OCI-M1 (cell line): Measurements from ENCODE around the gene RAET1E.
"Not testable (repeated sequence)": the region's sequence is repeated elsewhere in the genome, so short reads cannot be mapped to it uniquely, and the experiment has no call there.

Experiments used
- DNase-seq: peaks from one replicate; lab custom pipeline; 2025; lab: John Stamatoyannopoulos, UW

The RAET1E gene

GRCh38 chr6:149897855-149898744 lies at the start of gene RAET1E:
RAET1E (minus strand) TSS chr6:149898113; CDS start chr6:149890901, 7,212 bp downstream.
- DNase-seq = peak; percentile 43

DNA sequence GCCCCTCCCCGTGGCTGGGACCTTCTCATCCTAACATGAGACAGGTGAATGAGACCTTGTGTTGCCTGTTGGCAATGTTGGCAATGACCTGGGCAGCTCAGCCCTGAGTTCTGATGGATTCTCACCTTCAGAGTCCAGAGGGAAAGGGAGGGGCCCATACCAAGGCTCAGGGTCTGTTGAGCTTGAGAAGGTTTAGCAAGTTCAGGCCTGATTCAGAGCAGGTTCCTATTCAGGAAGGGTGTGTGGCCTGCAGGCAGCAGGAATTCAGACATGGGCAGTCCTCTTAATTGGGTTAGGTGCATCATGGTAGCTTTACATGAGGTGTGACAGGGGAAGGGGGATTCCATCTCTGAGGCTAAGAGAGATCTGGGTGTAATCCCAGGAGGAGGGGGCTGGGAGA lies 49.6 kb upstream of the RAET1E start:
- DNase-seq = not testable (repeated sequence)

- not testable (repeated sequence) for DNase-seq
These were observed 48.7 kb upstream of the RAET1E start for GRCh38 chr6:149946631-149947030.

DNA sequence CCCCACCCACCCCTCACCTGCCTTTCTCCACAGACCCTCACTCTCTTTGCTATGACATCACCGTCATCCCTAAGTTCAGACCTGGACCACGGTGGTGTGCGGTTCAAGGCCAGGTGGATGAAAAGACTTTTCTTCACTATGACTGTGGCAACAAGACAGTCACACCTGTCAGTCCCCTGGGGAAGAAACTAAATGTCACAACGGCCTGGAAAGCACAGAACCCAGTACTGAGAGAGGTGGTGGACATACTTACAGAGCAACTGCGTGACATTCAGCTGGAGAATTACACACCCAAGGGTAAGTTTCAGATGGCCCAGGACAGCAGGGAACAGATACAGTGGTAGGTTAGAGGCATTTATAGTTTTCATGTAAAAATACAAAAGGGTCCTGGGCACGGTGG lies 47.4 kb upstream of the RAET1E start:
- DNase-seq = not testable (repeated sequence)

DNA sequence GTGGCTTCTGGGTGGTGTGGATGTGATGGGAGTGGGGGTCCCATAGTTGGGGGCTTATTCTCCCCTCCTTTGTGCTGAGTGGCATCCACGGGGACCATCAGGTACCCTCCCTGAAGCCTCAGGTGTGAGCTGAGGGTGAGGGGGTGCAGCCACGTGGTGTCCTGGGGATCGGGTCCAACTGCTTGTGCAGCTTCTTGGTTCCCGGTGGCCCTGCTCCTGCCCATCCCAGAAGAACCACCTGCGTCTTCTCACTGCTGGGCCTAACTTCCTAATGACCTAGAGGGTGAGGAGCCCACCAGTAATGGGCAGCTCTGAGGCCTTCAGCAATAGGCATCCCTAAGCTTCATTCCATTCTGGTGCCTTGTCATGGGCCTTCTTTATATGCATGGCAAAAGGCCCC lies 45.4 kb upstream of the RAET1E start:
- DNase-seq = not testable (repeated sequence)

- DNase-seq = no peak
These were observed 44.5 kb upstream of the RAET1E start for GRCh38 chr6:149942461-149942829.

DNA sequence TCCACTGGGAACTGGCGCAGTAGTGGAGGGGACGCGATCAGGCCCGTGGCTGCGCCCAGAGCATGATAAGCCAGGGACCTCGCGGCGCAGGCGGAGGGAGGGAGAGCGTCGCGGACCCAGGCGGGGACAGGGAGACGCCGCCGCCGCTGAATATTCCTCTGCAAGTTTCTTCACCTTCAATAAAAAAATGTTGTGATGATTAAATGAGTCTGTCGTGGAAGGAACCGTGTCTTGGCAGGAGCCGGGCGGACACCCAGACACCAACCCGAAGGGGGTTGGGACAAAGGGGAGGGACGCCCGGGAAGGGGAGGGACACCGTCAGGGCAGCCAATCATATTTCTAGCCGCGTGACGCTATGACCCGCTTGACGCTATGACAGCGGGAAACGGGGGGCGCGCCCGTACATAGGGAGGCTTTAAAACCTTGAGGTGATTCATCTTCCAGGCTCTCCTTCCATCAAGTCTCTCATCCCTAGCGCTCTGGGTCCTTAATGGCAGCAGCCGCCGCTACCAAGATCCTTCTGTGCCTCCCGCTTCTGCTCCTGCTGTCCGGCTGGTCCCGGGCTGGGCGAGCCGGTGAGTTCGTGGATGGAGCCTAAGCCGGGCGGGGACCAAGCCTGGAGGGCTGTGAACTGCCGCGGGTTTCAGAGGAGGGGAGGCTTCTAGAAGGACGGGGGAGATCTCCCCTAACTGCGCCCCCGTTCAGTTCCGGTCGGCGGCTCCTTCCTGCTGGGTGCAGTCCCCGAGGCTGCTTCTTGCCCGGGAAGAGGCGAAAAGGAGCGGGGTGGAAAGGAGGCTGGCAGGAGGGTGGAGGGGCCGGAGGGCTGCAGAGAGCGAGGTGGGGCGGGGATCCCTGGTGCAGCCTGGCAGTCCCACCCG lies 43.9 kb upstream of the RAET1E start, which contains the start of gene ULBP2:
TSS of gene ULBP2 (plus strand) at position 432 of the 878 bp plus-strand sequence. CDS start at position 491, 59 bp downstream.
- peak; percentile 72 for DNase-seq

DNA sequence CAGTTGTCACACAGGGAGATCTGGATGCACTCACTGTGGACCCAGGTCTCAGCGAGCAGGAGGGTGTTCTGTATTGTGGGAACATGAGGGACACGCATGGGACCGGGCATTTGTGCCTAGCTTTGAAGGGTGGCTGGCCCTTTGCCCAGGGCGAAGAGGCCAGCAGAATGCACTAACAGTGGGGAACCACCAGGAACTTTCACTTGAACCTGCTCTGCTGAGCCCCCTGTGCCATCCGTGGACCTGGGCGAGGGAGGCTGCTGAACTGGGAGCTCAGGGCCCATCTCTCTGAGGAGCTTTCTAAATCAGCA lies 42.7 kb upstream of the RAET1E start:
- no peak for DNase-seq

- no peak for DNase-seq
These were observed 42.2 kb upstream of the RAET1E start for GRCh38 chr6:149939909-149940671.

DNA sequence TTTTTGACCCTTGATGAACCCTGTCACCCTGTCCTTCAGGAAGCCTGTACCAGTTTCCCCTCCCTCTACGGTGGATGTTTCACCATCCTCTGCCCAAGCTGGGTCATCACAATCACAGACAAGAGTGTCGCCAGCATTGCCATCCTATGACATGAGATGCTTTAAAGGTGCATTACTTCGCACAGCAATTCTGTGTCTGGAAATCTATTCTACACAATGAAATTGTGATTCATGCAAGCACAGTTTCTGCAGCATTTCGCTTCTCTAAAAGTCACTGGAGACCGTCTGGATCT lies 41.4 kb upstream of the RAET1E start:
- DNase-seq = no peak

DNA sequence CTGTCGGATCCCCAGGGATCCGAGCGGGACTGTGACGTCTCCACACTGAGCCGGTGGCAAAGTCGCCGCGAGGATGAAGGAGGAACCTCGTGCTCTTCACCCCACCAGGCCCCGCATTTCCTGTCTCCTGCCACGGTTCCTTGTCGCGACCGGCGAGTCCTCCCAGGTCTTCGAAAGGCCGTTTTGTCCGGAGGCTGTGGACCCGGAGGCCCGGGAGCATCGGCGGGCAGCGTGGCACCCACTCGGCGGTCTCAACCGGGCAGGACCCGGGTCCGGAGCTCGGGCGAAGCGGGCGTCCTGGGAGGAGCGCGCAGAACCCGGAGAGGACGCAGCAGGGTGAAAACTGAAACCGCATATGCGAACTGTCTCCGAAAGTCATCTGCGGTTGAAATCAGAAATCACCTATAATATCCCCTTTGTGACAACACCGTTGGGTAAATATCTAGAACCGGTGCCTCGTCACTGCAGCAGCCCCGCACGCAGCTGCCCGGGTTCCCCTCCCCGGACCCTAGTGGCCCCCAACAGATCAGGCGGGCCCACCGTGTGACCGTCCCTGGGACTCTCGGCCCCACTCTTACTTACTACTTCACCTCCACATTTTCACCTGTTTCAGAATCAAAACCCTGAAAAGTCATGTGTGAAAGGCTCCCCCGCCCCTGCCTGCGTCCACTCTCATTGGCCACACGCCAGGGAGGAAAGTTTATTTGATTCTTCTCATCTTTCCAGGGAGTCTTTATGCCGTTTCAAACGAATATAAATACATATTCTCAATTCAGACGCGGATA lies 40.9 kb upstream of the RAET1E start:
- DNase-seq = no peak

DNA sequence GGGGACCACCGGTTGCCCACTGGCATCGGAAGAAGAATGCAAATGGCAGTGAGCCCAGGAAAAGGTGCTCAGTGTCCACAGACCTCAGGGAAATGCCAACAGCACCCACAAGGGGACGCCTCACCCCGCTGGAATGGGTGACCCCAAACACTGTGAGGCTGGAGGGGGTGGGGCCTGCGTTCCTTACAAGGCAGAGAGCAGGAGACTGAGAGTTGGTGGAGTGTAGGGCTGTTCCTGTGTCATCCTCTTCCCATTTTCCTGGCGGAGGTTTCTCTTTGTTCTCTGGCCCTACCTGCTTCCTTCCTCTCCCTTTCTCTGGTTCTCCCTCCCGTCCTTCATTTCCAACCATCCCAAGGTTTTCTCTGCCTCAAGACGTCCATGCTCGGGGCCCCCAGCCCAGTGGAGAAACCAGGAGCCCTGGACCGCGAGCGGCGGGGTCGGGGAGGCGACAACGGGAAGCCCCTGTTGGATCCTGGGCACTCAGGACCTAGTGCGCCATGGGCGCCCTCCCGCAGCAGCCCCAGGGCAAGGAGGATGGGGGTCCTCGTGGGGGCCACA lies 40.2 kb upstream of the RAET1E start:
- DNase-seq = not testable (repeated sequence)

DNA sequence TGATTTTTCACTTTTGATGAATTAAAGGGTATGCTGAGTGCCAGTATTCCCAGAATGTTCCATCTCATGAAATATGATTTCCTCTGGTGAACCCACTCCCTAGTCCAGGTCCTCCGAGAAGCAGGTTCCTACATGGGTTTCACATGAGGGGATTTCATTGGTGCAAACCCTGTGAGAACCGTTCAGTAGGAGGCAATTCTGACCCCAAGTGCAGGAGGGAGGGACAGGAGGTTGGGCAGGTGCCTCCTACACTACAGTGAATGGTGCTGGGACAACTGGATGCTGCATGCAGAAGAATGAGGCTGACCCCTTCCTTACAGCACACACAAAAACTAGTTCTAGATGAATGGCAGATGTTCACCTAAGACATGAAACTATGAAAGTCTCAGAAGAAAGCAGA lies 38.8 kb upstream of the RAET1E start:
- DNase-seq = no peak

DNA sequence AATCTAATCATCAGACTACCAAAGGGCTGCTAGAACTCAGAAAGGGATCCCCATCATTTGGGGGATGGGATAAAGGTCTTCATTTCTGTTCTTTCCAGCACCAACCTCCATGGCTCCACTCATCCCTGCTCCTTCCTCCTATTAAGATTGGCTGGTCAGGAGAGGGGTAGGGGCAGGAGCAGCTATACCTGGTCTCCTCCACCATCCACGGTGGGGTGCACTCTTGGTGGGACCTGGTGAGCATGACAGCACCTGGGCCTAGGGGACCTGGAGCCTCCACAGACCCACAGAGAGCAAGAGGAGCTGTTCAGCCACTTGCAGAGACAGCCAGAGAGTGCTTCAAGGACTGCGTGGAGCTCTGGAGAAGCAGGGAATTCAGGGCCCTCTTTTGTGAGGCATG lies 37.8 kb upstream of the RAET1E start:
- DNase-seq = no peak

GRCh38 chr6:149935246-149935645 lies 37.3 kb upstream of the RAET1E start:
- no peak for DNase-seq

DNA sequence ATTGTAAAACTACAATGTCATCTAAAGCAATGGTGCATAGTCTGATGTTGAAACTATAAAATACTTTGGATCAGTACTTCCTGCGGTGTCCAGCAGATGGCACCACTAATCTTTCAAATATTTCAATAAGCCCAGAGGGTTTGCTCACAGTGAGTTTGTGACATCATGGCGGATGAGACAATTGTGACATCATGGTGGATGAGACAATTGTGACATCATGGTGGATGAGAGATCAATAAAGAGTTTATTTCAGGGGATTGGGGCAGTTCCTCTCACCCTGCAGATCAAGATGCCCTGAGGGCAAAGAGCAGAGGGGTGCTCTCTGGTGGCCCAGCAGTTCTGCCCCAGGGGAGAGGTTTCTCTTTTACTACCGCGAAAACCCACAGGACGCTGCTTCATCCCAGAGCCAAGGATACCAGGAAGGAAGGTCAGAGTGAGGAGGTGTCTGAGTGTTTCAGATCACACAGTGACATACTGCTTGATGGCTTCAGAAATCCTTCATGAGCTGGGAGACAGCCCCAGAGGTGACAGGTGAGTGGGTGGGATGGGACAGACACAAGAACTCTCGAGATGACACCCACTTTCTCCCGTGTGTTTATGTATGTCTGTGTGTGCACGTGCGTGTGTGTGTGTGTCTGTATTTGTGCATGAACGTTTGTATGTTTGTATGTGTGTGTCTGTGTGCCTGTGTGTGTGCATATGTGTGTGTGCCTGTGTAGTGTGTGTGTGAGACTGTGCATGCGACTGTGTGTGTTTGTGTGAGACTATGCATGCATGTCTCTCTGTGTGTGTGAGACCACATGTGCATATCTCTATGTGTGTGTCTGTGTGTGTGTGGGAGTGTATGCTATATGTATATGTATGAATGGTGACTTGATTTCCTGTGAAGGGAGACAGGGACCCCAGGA lies 36.6 kb upstream of the RAET1E start:
- DNase-seq = peak; percentile 88

DNA sequence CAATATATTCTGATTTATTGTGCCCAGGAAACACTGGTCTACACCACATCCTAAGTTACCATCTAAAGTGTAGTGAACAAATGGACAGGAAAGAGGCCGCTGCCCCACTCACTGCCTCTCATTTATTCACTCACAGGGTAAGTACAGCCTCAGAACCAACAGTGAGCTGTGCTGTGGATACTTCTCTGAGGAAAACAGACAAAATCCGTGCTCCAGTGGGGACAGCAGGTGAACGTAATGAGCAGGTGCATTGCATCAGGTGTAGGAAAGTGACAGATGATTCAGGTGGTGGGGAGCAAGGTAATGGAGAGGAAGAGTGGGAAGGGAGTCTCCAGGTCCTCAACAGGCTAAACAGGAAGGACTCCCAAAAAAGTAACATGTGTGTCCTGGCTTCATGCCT lies 35.5 kb upstream of the RAET1E start:
- no peak for DNase-seq

DNA sequence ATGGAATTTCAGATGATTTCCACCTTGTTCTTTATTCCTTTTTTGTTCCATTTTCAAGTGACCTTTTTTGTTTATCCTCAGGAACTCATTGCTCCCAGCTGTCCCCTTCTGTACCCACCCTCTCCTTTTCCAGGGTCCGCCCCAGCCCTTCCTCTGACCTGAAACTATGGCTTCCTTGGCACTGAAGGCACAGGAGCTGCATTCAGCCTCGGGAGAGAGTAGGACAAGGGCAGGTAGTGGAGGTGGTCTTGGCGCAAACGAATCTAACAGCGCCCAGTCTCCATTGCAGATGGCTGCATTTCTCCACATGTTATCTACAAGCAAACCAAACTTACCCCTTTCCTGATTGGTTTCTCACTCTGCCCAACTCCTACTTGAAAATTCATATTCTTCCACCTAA lies 35.1 kb upstream of the RAET1E start:
- DNase-seq = no peak

- no peak for DNase-seq
These were observed 33.6 kb upstream of the RAET1E start for GRCh38 chr6:149931501-149931900.

- no peak for DNase-seq
These were observed 31.5 kb upstream of the RAET1E start for GRCh38 chr6:149929422-149929821.
